Esophagus muscularis mucosa (tissue), 4 donors: Measurements from ENCODE around the gene TTYH2.

Experiments used
- EP300 ChIP-seq: sonication (generic); formaldehyde crosslinking; IDR thresholded peaks from one replicate; pipeline ENCODE4 v1.6.1; 2017; ENCODE audit warnings: antibody characterized with exemption
- POLR2A ChIP-seq: fragments of 450-650 bp; IDR thresholded peaks from one replicate; pipeline ENCODE4 v1.6.1; 2017; ENCODE audit warnings: antibody characterized with exemption, moderate library complexity, mild to moderate bottlenecking, low read depth
- POLR2AphosphoS5 ChIP-seq, 2 donors: sonication (generic); formaldehyde crosslinking; IDR thresholded peaks; one replicate each; pipeline ENCODE4 v1.6.1; 2017; ENCODE audit warnings: antibody characterized with exemption in 2 of 2
- TF ChIP-seq, protein P1 (sequence below), 3 experiments: fragments of 200-600 bp in 2 of 3; fragments of 450-650 bp in 1 of 3; sonication (generic) in 2 of 3; IDR thresholded peaks; one replicate each; pipeline ENCODE4 v1.5.1; 2017 to 2019; ENCODE audit warnings: antibody characterized with exemption in 3 of 3, mild to moderate bottlenecking in 2 of 3, moderate library complexity in 1 of 3

DNA sequence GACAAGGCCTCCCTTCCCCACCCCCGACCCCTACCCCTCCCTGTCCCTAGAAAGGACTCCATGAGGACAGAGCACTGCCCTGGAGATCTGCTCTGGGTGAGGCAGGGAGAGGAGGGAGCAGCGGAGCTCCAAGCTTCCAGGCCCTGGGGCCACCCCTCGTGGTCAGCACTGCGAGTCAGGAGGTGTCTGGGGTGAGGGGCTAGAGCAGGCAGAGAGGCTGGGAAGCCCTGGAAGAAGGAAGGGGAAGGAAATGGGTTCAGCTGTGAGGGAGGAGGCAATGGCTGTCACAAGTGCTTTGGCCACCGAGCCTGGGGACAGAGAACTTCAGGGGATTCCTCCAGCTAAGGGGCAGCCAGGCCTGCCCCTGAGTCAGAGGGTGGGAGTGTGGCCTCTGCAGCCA lies 32.5 kb downstream of the TTYH2 start:
- TF ChIP-seq, protein P1, sequence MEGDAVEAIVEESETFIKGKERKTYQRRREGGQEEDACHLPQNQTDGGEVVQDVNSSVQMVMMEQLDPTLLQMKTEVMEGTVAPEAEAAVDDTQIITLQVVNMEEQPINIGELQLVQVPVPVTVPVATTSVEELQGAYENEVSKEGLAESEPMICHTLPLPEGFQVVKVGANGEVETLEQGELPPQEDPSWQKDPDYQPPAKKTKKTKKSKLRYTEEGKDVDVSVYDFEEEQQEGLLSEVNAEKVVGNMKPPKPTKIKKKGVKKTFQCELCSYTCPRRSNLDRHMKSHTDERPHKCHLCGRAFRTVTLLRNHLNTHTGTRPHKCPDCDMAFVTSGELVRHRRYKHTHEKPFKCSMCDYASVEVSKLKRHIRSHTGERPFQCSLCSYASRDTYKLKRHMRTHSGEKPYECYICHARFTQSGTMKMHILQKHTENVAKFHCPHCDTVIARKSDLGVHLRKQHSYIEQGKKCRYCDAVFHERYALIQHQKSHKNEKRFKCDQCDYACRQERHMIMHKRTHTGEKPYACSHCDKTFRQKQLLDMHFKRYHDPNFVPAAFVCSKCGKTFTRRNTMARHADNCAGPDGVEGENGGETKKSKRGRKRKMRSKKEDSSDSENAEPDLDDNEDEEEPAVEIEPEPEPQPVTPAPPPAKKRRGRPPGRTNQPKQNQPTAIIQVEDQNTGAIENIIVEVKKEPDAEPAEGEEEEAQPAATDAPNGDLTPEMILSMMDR (IDR thresholded peaks at IDR 0.05): no peak
- TF ChIP-seq POLR2A: no peak
- no peak for TF ChIP-seq POLR2AphosphoS5 (IDR thresholded peaks at IDR 0.05)
- no peak for TF ChIP-seq EP300
